Measurements from ENCODE around the gene RHOBTB1.
"Not testable (repeated sequence)": the region's sequence is repeated elsewhere in the genome, so short reads cannot be mapped to it uniquely, and the experiment has no call there.

RHOBTB1 gene, protein sequence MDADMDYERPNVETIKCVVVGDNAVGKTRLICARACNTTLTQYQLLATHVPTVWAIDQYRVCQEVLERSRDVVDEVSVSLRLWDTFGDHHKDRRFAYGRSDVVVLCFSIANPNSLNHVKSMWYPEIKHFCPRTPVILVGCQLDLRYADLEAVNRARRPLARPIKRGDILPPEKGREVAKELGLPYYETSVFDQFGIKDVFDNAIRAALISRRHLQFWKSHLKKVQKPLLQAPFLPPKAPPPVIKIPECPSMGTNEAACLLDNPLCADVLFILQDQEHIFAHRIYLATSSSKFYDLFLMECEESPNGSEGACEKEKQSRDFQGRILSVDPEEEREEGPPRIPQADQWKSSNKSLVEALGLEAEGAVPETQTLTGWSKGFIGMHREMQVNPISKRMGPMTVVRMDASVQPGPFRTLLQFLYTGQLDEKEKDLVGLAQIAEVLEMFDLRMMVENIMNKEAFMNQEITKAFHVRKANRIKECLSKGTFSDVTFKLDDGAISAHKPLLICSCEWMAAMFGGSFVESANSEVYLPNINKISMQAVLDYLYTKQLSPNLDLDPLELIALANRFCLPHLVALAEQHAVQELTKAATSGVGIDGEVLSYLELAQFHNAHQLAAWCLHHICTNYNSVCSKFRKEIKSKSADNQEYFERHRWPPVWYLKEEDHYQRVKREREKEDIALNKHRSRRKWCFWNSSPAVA

DNA sequence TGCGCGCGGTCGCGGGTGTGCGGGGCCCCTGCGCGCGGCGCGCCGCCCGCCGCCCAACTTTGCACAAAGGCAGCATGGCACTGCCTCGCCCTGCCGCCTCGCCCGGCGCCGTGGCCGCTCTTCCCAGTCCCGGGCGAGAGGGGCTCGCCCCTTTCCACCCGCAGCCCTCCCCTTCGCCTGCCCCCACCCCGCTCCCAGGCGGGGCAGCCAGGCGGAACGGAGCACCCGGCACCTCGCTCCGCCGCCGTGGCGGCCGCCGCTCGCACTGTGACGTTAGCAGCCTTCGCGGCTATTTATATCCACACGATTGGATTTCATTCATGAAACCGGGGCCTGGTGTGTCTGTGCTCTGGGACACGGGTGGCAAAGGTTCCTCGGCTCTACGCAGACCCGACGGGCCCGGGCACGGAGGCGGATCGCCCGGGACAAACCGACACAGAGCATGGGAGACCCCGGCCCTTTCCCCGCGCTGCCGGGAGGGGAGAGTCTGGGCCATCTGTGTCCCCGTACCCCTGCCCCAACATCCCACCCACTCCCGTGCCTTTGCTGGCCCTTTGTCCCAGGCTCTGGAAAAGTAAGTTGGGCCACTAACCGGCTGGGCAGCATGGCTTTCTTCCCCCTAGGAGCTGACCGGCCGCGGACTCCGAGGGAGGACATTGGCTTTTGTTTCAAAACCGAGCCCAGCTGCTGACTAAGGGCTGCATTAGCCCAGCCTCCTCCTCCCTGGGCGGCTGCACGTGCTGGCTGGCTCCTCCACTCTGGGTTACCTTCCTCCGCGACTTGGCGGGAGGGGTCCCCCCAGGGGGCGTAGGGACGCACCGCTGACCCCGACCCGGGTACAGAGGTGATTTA, at the start of gene RHOBTB1:
Gene RHOBTB1 (minus strand): TSS at position 128 of the 852 bp plus-strand sequence. CDS start 32,643 bp downstream, outside the sequence.
- DNase-seq (ENCODE audit: low spot score), result no peak

DNA sequence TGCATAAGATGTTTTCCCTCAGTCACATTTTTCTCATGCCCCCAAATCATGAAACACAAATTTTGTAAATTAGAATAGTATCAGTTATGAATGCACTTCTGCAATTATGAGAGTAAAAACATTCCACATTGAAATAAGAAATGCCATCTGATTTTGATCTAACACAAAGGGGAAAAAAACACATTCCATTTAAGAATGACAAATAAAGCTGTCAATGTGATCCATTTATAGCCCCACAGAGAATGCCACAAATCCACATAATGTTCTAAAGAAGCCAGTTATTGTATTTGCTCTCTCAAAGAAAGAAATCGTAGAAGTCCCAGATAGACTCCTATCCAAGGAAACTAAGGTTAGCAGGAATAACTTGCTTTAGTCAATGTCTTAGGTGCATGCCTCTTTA, 48.7 kb upstream of the RHOBTB1 start:
- DNase-seq (ENCODE audit: low spot score), result no peak

DNA sequence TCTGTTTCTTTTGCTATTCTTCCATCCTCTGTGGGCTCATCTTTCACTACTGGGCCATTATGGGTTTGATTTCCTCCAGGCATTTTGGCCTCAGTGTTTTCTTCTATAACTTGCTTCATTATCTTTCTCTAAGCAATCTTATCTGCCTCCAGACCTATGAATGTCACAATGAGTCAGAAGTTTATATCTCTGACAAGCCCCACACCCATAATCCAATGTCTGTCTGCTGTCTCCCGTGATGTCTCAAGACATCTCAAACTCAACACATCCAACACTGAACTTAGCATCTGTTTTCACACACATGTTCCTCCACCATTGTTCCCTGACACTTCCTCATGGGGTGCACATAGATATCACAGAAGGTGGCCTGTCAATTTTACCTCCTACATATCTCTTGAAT, 46.7 kb upstream of the RHOBTB1 start:
- no peak for DNase-seq (ENCODE audit: low spot score)

DNA sequence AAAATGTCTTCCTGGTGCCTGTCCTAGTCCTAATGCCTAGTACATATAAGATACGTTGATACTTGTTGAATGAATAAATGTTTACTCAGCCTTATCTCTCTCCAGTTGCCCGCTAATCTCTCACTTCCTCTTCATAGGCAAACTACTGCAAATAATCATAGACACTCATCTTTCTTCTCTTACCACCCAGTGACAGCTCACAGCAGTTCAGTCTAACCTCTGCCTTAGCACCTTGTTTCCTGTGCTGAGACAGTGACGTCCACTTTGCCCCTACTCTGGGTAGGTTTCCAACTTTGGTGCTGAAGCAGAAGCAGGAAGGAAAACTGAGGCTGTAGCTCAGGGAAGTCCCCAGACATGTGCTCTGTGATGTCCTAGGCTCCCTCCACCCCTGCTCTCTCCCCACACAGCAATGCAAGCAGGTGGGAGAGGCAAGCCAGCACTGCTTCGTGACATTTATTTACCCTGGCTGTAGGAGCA, 45.5 kb upstream of the RHOBTB1 start:
- DNase-seq (ENCODE audit: low spot score), result no peak

DNA sequence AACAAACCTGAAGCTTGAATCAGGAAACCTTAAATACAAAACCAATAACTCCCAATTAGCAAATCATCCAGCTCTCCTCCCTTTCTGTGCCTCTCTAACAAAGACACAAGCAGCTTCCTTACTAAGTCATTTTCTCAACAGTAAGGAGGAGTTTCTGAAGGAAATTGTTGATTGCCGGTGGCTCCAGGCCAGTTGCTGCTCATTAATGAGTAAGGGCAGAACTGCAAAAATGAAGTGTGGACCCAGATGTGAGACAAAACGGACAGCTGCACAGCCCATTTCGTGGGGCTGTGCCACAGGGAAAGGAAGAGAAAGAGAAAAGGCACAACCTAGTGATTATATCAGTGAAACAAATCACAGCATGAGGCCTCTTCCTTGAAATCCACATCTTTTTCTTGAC, 42.8 kb upstream of the RHOBTB1 start:
- DNase-seq (ENCODE audit: low spot score), result no peak

DNA sequence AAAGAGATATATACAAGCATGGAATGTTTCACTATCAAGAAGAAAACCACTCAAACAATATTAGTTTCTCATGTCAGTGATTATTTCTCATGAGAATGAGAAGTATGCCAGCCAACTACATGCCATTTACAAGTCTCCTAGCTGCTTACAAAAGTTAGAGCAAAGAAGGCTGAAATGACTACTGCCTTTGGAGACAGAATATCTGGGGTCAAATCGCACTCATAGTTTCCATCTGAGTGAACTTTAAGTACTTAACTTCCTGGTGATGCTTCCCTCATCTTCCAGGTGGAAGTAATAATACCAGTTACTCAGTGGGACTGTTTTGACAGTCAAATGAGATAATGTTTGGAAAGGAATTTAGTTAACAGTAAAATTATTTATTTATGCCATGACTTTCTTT, 42.0 kb upstream of the RHOBTB1 start:
- no peak for DNase-seq (ENCODE audit: low spot score)

DNA sequence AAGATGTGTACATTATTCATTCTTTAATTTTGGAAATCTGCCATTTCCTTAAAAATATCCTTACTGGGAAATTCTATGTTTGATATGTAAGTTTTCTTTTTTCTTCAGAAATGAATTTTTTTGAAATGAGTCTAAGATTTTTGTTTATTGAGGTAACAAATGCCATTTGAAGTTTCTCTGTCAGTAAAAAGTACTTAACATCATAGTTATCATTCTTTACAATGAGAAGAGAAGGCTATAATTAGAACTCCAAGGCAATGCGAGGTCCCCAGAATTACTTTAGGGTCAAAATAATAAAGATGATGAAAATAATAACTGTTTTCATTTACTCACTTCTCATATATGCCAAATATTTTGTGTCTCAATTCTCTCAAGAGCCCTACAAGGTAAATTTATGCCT, 37.0 kb upstream of the RHOBTB1 start:
- no peak for DNase-seq (ENCODE audit: low spot score)

DNA sequence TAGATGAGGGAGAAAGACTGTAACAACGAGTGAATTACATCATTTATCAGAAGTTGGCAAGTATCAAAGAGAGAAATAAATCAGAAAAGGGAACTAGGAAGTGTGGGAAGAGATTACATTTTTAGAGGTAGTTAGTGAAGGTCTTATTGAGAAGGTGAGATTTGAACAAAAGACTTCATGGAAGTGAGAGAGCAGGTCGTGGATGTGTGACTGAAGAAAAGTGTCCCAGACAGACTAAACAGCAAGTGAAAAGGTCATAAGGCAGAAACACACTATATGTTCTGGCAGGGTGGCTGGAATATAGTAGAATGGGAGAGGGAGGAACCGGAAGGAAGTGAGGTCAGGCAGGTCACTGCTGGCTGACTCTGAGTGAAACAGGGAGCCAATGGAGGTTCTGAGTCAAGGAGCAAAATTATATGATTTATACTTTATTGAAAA, 35.7 kb upstream of the RHOBTB1 start:
- DNase-seq (ENCODE audit: low spot score), result no peak

DNA sequence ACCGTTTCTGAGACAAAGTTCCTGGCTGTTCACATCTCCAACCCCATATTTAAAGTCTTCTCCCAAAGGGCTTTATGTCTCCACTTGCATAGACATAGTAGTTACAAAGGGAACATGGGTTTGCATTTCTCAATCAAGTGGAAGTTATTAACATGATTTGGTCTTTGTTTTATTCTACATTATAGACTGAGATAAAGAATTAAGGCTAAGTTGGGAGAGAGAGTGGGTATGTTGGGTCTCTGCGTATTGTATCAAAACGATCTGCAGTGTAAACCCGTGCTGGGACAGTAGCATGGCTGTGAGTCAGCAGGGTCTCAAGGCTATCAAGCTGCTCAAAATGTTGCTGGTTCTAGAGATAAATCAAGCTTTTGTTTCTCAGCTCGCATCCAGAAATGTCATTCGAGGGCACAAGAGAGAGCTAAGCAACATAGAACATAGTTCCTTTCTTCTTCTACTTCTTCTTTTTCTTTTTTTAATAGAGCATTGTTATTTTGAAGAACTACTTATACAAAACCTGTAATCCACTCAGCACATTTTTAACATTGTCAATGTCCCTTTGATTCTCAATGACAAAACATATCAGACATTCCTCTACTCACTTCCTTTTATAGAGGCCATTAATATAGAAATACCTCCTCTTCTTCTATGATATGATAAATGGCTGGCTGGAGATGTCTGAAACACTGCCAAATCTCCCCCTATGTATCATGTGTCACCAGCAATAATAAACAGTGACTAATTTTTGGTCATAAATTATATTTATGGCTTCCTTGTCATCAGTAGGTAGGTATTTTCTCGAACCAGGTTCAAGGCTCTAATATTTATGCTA, 34.5 kb upstream of the RHOBTB1 start:
- DNase-seq (ENCODE audit: low spot score), result no peak

DNA sequence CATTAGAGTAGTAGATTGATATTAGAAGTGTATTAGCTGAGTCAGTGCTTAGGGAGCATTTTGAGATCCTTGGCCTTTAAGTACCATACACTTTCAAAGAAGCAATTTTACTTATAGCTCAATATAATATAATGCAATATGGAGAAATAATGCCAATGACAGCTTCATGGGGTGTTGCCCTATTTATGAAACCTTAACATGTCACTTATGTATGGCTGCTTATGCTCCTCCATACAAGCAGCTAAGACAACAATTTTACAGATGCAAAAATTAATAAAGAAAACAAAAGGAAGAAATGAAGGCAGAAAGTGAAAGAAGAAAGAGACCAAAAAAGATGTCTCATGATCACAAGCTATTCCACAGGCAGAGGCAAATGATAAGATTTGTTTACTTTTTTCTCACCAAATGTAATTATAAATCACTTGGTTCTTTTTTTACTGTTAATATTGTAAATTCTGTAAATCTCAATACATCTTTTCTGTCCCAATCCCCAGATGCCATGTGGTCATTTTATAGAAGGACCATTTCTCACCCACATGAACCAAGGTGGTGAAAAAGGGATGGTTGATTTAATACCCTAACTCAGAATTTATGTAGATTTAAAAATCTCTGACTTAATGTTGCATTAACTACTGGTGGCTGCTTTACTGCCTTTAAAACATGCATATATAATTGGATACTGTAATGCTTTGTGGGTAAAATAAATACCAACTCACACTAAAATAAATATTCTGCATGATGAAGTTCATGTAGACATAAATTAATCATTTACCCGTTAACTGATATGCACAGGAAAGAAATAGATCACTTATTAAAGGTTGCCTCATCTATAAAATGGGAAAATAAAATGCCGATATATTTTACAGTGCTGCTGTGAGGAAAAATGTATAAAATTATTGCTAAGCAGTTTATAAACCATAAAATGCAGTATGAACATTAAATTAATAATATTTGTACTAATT, 33.5 kb upstream of the RHOBTB1 start:
- no peak for DNase-seq (ENCODE audit: low spot score)

DNA sequence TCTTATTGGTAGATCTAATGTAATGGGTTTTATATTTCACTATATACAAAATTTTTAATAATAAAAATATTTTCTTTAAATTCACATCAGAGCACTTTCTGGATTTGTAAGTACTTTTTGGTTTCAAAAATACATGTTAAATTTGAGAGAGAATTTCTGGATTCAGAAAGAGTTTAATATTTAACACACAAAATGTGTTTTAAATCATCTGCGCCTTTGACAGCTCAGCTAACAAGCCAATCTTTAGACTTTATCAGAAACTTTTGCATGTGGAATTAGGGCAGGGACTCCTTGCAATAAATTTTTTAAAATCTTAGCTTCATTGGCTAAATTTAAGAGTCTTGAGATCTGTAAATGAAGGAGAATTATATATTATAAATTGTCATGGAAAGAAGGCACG, 32.7 kb upstream of the RHOBTB1 start:
- no peak for DNase-seq (ENCODE audit: low spot score)

DNA sequence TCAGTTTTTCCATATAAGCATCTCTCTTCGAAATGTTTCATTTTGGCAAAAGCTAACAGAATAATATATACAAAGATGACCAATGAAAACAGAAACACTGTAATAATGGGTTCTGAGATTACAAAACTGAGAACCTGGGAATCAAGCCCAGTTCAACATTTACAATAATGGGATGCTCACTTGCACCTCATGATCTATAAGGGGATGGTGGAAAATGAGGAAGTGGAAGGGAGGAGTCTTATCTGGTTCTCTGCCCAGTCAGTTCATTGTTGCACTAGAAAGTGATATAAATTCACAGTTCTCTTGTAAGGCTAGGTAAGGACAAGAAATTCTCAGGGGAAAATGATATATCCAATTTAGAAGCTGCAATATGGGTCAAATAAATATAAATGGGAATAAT, 31.7 kb upstream of the RHOBTB1 start:
- DNase-seq (ENCODE audit: low spot score), result no peak

DNA sequence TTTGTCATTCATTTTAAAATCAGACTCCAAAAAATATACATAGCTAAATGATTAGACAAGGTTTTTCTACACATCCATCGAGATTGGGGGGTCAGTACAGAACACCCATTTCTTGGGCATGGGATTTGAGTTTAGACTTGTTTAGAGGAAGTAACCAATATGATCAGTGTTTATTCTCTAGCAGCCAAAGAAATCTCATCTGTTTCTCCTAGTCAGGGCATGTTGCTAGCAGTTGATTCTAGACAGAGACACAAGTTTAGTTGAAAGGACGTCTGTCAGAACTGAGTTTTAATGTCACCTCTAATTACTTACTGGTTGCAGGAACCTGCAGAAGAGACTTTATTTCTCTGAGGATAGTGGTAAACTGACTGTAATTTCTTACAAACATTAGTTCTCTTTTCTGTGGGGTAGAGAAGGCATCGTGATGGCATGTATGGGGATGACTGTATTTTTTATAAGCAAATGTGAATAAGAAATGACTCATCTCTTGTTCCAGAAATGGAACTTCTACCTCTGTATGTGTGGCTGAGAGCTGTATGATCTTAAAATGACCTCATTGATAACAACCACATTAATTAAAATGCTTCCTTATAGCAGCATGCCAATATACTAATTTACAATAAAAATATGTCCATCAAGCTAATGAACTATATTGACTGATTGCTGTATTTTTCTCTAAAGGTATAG, 30.6 kb upstream of the RHOBTB1 start:
- DNase-seq (ENCODE audit: low spot score), result no peak

DNA sequence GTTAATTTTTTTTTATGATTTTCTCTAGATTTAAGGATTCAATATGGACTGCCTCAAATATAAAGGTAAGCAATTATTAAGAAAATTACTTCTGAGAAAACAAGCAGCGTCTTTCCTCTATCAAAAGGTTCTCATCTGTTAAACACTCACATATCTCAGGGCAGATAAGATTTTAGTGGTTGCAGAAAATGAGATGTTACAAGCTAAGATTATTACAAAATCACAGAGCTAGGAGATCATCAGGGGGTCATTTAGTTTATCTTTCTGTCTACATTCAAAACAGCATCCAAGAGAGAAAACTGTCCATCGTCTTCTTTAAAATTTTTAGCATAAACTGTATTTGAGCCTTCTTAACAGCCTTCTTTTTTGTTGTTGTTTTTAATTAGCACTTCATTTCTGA, 29.1 kb upstream of the RHOBTB1 start:
- DNase-seq (ENCODE audit: low spot score), result no peak

DNA sequence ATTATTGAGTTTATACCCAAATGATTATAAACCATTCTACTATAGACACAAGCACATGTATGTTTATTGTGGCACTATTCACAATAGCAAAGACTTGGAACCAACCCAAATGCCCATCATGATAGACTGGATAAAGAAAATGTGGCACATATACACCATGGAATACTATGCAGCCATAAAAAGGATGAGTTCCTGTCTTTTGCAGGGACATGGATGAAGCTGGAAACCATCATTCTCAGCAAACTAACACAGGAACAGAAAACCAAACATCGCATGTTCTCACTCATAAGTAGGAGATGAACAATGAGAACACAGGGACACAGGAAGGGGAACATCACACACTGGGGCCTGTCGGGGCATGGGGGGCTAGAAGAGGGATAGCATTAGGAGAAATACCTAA, 28.2 kb upstream of the RHOBTB1 start:
- not testable (repeated sequence) for DNase-seq (ENCODE audit: low spot score)

DNA sequence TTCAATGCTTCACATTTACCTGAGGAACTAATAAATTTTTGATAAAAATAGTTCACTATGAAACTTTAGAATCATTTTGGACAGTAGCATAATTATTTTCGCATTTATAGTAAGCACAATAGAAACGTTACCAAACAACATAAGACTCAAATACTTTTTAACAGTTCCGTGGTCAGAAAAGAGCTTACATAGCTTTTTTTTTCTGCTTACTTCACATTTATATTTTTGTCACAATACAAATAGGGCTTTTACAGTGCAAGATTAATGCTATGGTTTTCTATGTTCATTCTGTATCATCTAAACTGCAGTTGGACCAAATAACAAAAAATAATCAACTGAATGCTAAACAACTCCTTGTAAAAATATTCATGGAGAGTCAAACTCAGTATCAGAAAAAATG, 26.5 kb upstream of the RHOBTB1 start:
- DNase-seq (ENCODE audit: low spot score), result no peak

DNA sequence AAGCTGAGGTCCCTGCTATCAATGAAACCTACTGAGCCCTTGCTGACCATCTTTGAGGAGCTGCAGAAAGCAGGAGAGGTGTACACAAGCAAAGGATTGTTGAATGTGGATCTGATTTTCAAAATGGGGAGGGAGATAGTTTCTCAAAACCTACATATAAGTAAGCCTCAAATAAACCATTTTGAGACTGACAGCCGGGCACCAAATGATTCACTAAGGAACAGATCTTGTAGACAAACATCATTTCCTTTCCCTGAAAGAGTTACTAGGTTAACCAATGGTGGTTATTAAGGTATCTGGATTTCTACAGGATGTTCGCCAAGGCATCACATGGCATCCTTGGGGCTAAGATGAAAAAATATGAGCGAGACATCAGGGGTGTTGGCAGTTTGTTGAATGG, 24.5 kb upstream of the RHOBTB1 start:
- no peak for DNase-seq (ENCODE audit: low spot score)

DNA sequence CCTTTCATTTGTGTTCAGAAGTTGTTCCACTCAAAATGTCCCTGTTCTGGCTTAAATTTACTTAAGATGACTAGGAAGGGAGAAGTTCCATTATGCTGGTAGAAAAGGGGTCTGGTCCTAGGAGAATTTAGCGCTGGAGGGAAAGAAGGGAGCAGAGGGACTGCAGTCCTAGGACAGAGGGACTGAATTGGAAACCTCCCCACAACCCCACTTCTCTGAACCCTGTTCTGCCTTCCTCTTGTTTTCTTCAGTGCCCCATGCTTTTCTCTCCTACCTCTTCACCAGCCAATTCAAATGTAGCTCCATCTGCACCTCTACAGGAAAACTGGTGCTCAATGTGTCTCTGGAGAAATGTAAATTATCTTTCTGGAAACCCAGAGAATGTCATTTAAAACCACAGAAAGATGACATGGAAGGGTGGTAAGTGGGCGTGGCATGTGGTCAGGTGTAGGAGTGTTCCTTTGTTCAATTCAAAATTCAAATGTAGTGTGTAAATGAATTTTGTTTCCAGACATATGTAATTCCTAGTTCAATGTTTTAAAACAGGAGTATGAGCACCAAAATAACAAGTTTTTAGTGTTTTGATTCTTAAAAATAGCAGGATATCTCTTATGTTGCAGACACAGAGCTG, 24.0 kb upstream of the RHOBTB1 start:
- DNase-seq (ENCODE audit: low spot score), result no peak

DNA sequence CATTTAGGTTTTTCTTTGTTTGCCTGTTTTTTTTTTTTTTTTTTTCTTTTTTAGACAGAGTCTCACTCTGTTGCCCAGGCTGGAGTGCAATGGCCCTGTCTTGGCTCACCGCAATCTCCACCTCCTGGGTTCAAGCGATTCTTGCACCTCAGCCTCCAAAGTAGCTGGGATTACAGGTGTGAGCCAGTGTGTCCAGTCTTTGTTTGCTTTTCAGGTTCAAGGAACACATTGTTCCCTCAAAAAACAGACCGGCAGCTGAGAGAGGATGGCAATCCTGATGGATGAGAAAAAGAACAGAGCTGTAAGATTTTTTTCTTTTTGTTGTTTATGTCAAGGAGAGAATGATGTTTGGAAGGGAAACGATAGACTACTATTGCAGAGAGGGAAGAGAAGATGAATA, 23.3 kb upstream of the RHOBTB1 start:
- no peak for DNase-seq (ENCODE audit: low spot score)
